ENCODE data around the gene UGT1A8.

UGT1A8 gene

GRCh38 chr2:233769260-233769659 lies 151.8 kb downstream of the UGT1A8 start:
- no peak for DNase-seq
- no peak overlapping the region for H3K27ac ChIP-seq (ENCODE audit: insufficient read depth, low read length, poor library complexity, severe bottlenecking)

GRCh38 chr2:233772153-233772552 lies 154.7 kb downstream of the UGT1A8 start:
- no peak overlapping the region for H3K4me3 ChIP-seq (ENCODE audit: insufficient read depth, low read depth, low read length, poor library complexity, severe bottlenecking)
- no peak overlapping the region for H3K27ac ChIP-seq (ENCODE audit: insufficient read depth, low read length, poor library complexity, severe bottlenecking)
- no peaks in the 10 kb centered on the region for H3K36me3 ChIP-seq (ENCODE audit: control insufficient read depth, insufficient read depth, low read length)
- H3K27me3 ChIP-seq (replicated peaks; ENCODE audit: control insufficient read depth, insufficient read depth, low read length, poor library complexity, severe bottlenecking), result no peaks in the 10 kb centered on the region
- peaks cover 3% of the 10 kb centered on the region for H3K9me3 ChIP-seq (ENCODE audit: control insufficient read depth, low read length)
- no peaks in the 10 kb centered on the region for H3K4me1 ChIP-seq (ENCODE audit: control insufficient read depth, insufficient read depth, low read length, poor library complexity, severe bottlenecking)
- no peak for DNase-seq

More at GRCh38 chr2:233769260-233769659, 151.8 kb downstream of the UGT1A8 start:
- H3K4me1 ChIP-seq (ENCODE audit: control insufficient read depth, insufficient read depth, low read length, poor library complexity, severe bottlenecking), result no peaks in the 10 kb centered on the region
- H3K9me3 ChIP-seq (ENCODE audit: control insufficient read depth, low read length), result no peaks in the 10 kb centered on the region
- no peaks in the 10 kb centered on the region for H3K36me3 ChIP-seq (ENCODE audit: control insufficient read depth, insufficient read depth, low read length)
- H3K27me3 ChIP-seq (replicated peaks; ENCODE audit: control insufficient read depth, insufficient read depth, low read length, poor library complexity, severe bottlenecking), result no peaks in the 10 kb centered on the region
- no peak overlapping the region for H3K4me3 ChIP-seq (ENCODE audit: insufficient read depth, low read depth, low read length, poor library complexity, severe bottlenecking)

DNA sequence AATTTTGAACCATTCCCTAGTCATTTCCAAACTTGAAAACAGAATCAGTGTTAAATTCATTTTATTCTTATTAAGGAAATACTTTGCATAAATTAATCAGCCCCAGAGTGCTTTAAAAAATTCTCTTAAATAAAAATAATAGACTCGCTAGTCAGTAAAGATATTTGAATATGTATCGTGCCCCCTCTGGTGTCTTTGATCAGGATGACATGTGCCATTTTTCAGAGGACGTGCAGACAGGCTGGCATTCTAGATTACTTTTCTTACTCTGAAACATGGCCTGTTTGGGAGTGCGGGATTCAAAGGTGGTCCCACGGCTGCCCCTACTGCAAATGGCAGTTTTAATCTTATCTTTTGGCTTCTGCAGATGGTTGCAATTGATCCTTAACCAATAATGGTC lies 155.2 kb downstream of the UGT1A8 start:
- Histone ChIP-seq H3K4me1 (ENCODE audit: control insufficient read depth, insufficient read depth, low read length, poor library complexity, severe bottlenecking) (no peaks in the 10 kb centered on the region), H3K4me3 (ENCODE audit: insufficient read depth, low read depth, low read length, poor library complexity, severe bottlenecking) (no peak overlapping the region), H3K9me3 (ENCODE audit: control insufficient read depth, low read length) (peaks cover 3% of the 10 kb centered on the region), H3K36me3 (ENCODE audit: control insufficient read depth, insufficient read depth, low read length) (no peaks in the 10 kb centered on the region), H3K27me3 (replicated peaks; ENCODE audit: control insufficient read depth, insufficient read depth, low read length, poor library complexity, severe bottlenecking) (no peaks in the 10 kb centered on the region), H3K27ac (ENCODE audit: insufficient read depth, low read length, poor library complexity, severe bottlenecking) (no peak overlapping the region)
- no peak for DNase-seq

DNA sequence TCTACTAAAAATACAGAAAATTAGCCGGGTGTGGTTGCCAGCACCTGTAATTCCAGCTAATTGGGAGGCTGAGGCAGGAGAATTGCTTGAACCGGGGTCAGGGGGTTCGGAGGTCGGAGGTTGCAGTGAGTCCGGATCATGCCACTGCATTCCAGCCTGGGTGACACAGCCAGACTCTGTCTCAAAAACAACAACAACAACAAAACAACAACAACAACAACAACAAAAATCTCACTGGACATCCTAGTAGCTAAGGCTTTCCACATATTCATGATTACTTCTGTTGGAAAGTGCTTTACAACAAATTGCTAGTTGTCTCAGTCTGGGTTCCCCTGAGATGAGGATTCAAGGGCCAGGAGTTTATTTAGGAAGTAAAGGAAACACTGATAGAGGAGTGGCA lies 156.4 kb downstream of the UGT1A8 start:
- Histone ChIP-seq H3K9me3 (ENCODE audit: control insufficient read depth, low read length) (peaks cover 3% of the 10 kb centered on the region), H3K27me3 (replicated peaks; ENCODE audit: control insufficient read depth, insufficient read depth, low read length, poor library complexity, severe bottlenecking) (no peaks in the 10 kb centered on the region), H3K27ac (ENCODE audit: insufficient read depth, low read length, poor library complexity, severe bottlenecking) (no peak overlapping the region), H3K4me1 (ENCODE audit: control insufficient read depth, insufficient read depth, low read length, poor library complexity, severe bottlenecking) (no peaks in the 10 kb centered on the region), H3K36me3 (ENCODE audit: control insufficient read depth, insufficient read depth, low read length) (no peaks in the 10 kb centered on the region), H3K4me3 (ENCODE audit: insufficient read depth, low read depth, low read length, poor library complexity, severe bottlenecking) (no peak overlapping the region)
- DNase-seq, result no peak

GRCh38 chr2:233775414-233775813 lies 158.0 kb downstream of the UGT1A8 start:
- no peak for DNase-seq
- Histone ChIP-seq H3K27ac (ENCODE audit: insufficient read depth, low read length, poor library complexity, severe bottlenecking) (no peak overlapping the region), H3K9me3 (ENCODE audit: control insufficient read depth, low read length) (peaks cover 3% of the 10 kb centered on the region), H3K36me3 (ENCODE audit: control insufficient read depth, insufficient read depth, low read length) (no peaks in the 10 kb centered on the region), H3K4me3 (ENCODE audit: insufficient read depth, low read depth, low read length, poor library complexity, severe bottlenecking) (no peak overlapping the region), H3K4me1 (ENCODE audit: control insufficient read depth, insufficient read depth, low read length, poor library complexity, severe bottlenecking) (no peaks in the 10 kb centered on the region), H3K27me3 (replicated peaks; ENCODE audit: control insufficient read depth, insufficient read depth, low read length, poor library complexity, severe bottlenecking) (no peaks in the 10 kb centered on the region)

DNA sequence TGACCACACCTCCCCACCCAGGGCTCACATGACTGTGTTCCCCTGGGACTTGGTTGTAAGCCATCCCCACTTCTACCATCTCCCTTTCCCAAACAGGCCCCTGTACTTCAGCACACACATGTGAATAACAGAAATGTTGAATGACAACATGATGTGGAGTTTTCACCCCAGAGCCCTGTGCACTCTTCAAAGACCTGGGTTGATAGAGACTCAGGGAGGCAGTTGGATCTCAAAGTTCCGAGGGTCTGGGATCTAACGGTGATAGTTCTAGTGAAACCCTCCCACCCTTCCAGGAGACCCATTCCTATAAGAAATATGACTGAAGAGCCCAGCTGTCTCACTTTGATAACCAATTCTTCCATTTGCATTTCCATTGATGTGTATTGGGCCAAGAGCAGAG lies 160.6 kb downstream of the UGT1A8 start, which contains the start of gene MROH2A:
Gene MROH2A (plus strand): TSS at position 301 of the 400 bp plus-strand sequence. CDS start 1,029 bp downstream, outside the sequence.
- H3K4me1 ChIP-seq (ENCODE audit: control insufficient read depth, insufficient read depth, low read length, poor library complexity, severe bottlenecking), result no peaks in the 10 kb centered on the region
- H3K27me3 ChIP-seq (replicated peaks; ENCODE audit: control insufficient read depth, insufficient read depth, low read length, poor library complexity, severe bottlenecking), result no peaks in the 10 kb centered on the region
- no peak within 1 kb of the TSS for H3K27ac ChIP-seq (ENCODE audit: insufficient read depth, low read length, poor library complexity, severe bottlenecking)
- peaks cover 3% of the 10 kb centered on the region for H3K9me3 ChIP-seq (ENCODE audit: control insufficient read depth, low read length)
- H3K36me3 ChIP-seq (ENCODE audit: control insufficient read depth, insufficient read depth, low read length), result no peaks in the 10 kb centered on the region
- no peak for DNase-seq
- no peak within 1 kb of the TSS for H3K4me3 ChIP-seq (ENCODE audit: insufficient read depth, low read depth, low read length, poor library complexity, severe bottlenecking)

GRCh38 chr2:233779722-233780121 lies 162.3 kb downstream of the UGT1A8 start:
- H3K4me3 ChIP-seq (ENCODE audit: insufficient read depth, low read depth, low read length, poor library complexity, severe bottlenecking), result no peak overlapping the region
- peaks cover 3% of the 10 kb centered on the region for H3K9me3 ChIP-seq (ENCODE audit: control insufficient read depth, low read length)
- H3K4me1 ChIP-seq (ENCODE audit: control insufficient read depth, insufficient read depth, low read length, poor library complexity, severe bottlenecking), result no peaks in the 10 kb centered on the region
- DNase-seq, result no peak
- no peak overlapping the region for H3K27ac ChIP-seq (ENCODE audit: insufficient read depth, low read length, poor library complexity, severe bottlenecking)
- H3K36me3 ChIP-seq (ENCODE audit: control insufficient read depth, insufficient read depth, low read length), result no peaks in the 10 kb centered on the region
- H3K27me3 ChIP-seq (replicated peaks; ENCODE audit: control insufficient read depth, insufficient read depth, low read length, poor library complexity, severe bottlenecking), result no peaks in the 10 kb centered on the region

- no peak overlapping the region for H3K27ac ChIP-seq (ENCODE audit: insufficient read depth, low read length, poor library complexity, severe bottlenecking)
- no peaks in the 10 kb centered on the region for H3K9me3 ChIP-seq (ENCODE audit: control insufficient read depth, low read length)
- H3K27me3 ChIP-seq (replicated peaks; ENCODE audit: control insufficient read depth, insufficient read depth, low read length, poor library complexity, severe bottlenecking), result no peaks in the 10 kb centered on the region
- no peak overlapping the region for H3K4me3 ChIP-seq (ENCODE audit: insufficient read depth, low read depth, low read length, poor library complexity, severe bottlenecking)
- DNase-seq, result no peak
- H3K36me3 ChIP-seq (ENCODE audit: control insufficient read depth, insufficient read depth, low read length), result no peaks in the 10 kb centered on the region
- no peaks in the 10 kb centered on the region for H3K4me1 ChIP-seq (ENCODE audit: control insufficient read depth, insufficient read depth, low read length, poor library complexity, severe bottlenecking)
These were observed 163.3 kb downstream of the UGT1A8 start for GRCh38 chr2:233780771-233781170.

GRCh38 chr2:233789554-233789953 lies 172.1 kb downstream of the UGT1A8 start:
- no peak overlapping the region for H3K4me3 ChIP-seq (ENCODE audit: insufficient read depth, low read depth, low read length, poor library complexity, severe bottlenecking)
- no peaks in the 10 kb centered on the region for H3K4me1 ChIP-seq (ENCODE audit: control insufficient read depth, insufficient read depth, low read length, poor library complexity, severe bottlenecking)
- no peaks in the 10 kb centered on the region for H3K36me3 ChIP-seq (ENCODE audit: control insufficient read depth, insufficient read depth, low read length)
- H3K27me3 ChIP-seq (replicated peaks; ENCODE audit: control insufficient read depth, insufficient read depth, low read length, poor library complexity, severe bottlenecking), result no peaks in the 10 kb centered on the region
- H3K27ac ChIP-seq (ENCODE audit: insufficient read depth, low read length, poor library complexity, severe bottlenecking), result no peak overlapping the region
- no peak for DNase-seq
- no peaks in the 10 kb centered on the region for H3K9me3 ChIP-seq (ENCODE audit: control insufficient read depth, low read length)

- H3K4me1 ChIP-seq (ENCODE audit: control insufficient read depth, insufficient read depth, low read length, poor library complexity, severe bottlenecking), result no peaks in the 10 kb centered on the region
- no peak overlapping the region for H3K4me3 ChIP-seq (ENCODE audit: insufficient read depth, low read depth, low read length, poor library complexity, severe bottlenecking)
- no peak for DNase-seq
- no peaks in the 10 kb centered on the region for H3K27me3 ChIP-seq (replicated peaks; ENCODE audit: control insufficient read depth, insufficient read depth, low read length, poor library complexity, severe bottlenecking)
- H3K9me3 ChIP-seq (ENCODE audit: control insufficient read depth, low read length), result no peaks in the 10 kb centered on the region
- H3K36me3 ChIP-seq (ENCODE audit: control insufficient read depth, insufficient read depth, low read length), result no peaks in the 10 kb centered on the region
- no peak overlapping the region for H3K27ac ChIP-seq (ENCODE audit: insufficient read depth, low read length, poor library complexity, severe bottlenecking)
These were observed 173.9 kb downstream of the UGT1A8 start for GRCh38 chr2:233791151-233791882.

Measured in effector memory CD4-positive, alpha-beta T cell (primary cell).